Stomach (tissue), 9 donors: Measurements from ENCODE around the gene GLOD5. TPM values are rescaled to one million over a fixed set of nuclear protein-coding genes. Genes with fewer than 3 reads are reported as not detected.

Experiments
- DNase-seq, 2 donors: peaks; one replicate each; pipeline versions ENCODE4 v3.0.0 to v3.0.0-alpha.2; 2013 to 2019
- H3K27ac ChIP-seq, 5 donors: fragments of 200-600 bp in 4 of 5; sonication (generic) in 4 of 5; one replicate each; pipeline ENCODE4 v1.5.1; 2013 to 2019; ENCODE audit warnings: mild to moderate bottlenecking in 1 of 5, moderate library complexity in 1 of 5
- H3K27me3 ChIP-seq, 3 donors: fragments of 200-600 bp; sonication (generic); one replicate each; pipeline ENCODE4 v1.5.1; 2017 to 2019; ENCODE audit warnings: mixed run types in 1 of 3
- H3K36me3 ChIP-seq, 4 donors: fragments of 200-600 bp; sonication (generic); 1 replicate in 3 of 4; 2 replicates in 1 of 4; pipeline ENCODE4 v1.5.1; 2016 to 2019
- H3K4me1 ChIP-seq, 4 donors: fragments of 200-600 bp; sonication (generic); one replicate each; pipeline ENCODE4 v1.5.1; 2016 to 2019
- H3K4me3 ChIP-seq, 4 donors: fragments of 200-600 bp; sonication (generic) in 3 of 4; one replicate each; pipeline ENCODE4 v1.5.1; 2016 to 2019; ENCODE audit warnings: mild to moderate bottlenecking in 1 of 4
- H3K9me3 ChIP-seq, 4 donors: fragments of 200-600 bp; sonication (generic); one replicate each; pipeline ENCODE4 v1.5.1; 2016 to 2019
- CTCF ChIP-seq, 7 experiments: fragments of 450-650 bp in 4 of 7; fragments of 200-600 bp in 3 of 7; sonication (generic) in 3 of 7; IDR thresholded peaks; one replicate each; pipeline ENCODE4 v1.5.1; 2016 to 2019; ENCODE audit warnings: antibody characterized with exemption in 7 of 7, control low read depth in 2 of 7, mild to moderate bottlenecking in 1 of 7
- EP300 ChIP-seq: sonication (generic); formaldehyde crosslinking; IDR thresholded peaks from one replicate; pipeline ENCODE4 v1.6.1; 2017; ENCODE audit warnings: antibody characterized with exemption
- POLR2A ChIP-seq, 4 donors: fragments of 450-650 bp; IDR thresholded peaks; one replicate each; pipeline ENCODE4 v1.6.1; 2016; ENCODE audit warnings: antibody characterized with exemption in 4 of 4, control low read depth in 2 of 4, mild to moderate bottlenecking in 1 of 4, moderate library complexity in 1 of 4
- POLR2AphosphoS5 ChIP-seq, 3 donors: sonication (generic); formaldehyde crosslinking; IDR thresholded peaks; one replicate each; pipeline ENCODE4 v1.6.1; 2016; ENCODE audit warnings: antibody characterized with exemption in 3 of 3
- WGBS, 5 donors: extraction: QIAGEN DNeasy Blood & Tissue Kit in 3 of 5; methylation state at CpG; one replicate each; pipeline versions ENCODE4 v1.1.5 to v1.1.7; 2013 to 2018; 5-methylcytosine and 5-hydroxymethylcytosine counted together
- intact Hi-C: fragments of 100-400 bp; cut with DNase I; formaldehyde crosslinking; loops from one replicate; pipeline ENCODE4 v1.15.1; 2023; ENCODE audit warnings: low total_unique reads
- polyA plus RNA-seq, 3 donors: library from polyadenylated mRNA; stranded (reverse); fragments of 200-250 nt; gene quantifications; one replicate each; pipeline ENCODE4 v1.2.3, GENCODE V29; 2013
- total RNA-seq, 5 donors: library from RNA; depleted of rRNA; stranded (reverse); fragments of >200 nt; gene quantifications; one replicate each; pipeline versions ENCODE4 v1.1.0 to v1.2.3, GENCODE V29; 2014 to 2016
- donor health status: healthy with polysubstance abuse.
- donor health status: Bipolar disorder and iron deficiency.
- donor health status: healthy.

The GLOD5 gene
- total and polyA plus RNA-seq, 8 donors = 1.7 to 2.1 (median 1.7) TPM; not detected in 5

GRCh38 chrX:48782795-48783194 is 21.2 kb downstream of the GLOD5 start:
- Histone ChIP-seq H3K4me3 (no peak overlapping the region), H3K36me3 (no peaks in the 10 kb centered on the region), H3K4me1 (no peaks in the 10 kb centered on the region), H3K27ac (no peak overlapping the region), H3K27me3 (peaks cover 0 to 21% (median 15%) of the 10 kb centered on the region in 3 donors), H3K9me3 (peaks cover 0 to 3% (median 0%) of the 10 kb centered on the region in 4 donors)
- 57 to 76% (median 70%) methylated on average over 6 to 13 of the region's 13 CpGs for WGBS, 5 donors
- TF ChIP-seq CTCF (IDR thresholded peaks at IDR 0.05) (no peak), POLR2AphosphoS5 (IDR thresholded peaks at IDR 0.05) (no peak), POLR2A (IDR thresholded peaks at IDR 0.05) (no peak), EP300 (no peak)
- intact Hi-C loops = no loop called here
- DNase-seq = no peak

- WGBS, 5 donors = 43 to 57% (median 52%) methylated on average over 2 to 3 of the region's 3 CpGs
- no peaks in the 10 kb centered on the region for H3K4me1 ChIP-seq
- TF ChIP-seq EP300 (no peak), POLR2AphosphoS5 (IDR thresholded peaks at IDR 0.05) (no peak), POLR2A (IDR thresholded peaks at IDR 0.05) (no peak), CTCF (IDR thresholded peaks at IDR 0.05) (no peak)
- H3K36me3 ChIP-seq = no peaks in the 10 kb centered on the region
- H3K4me3 ChIP-seq = no peak overlapping the region
- intact Hi-C loops = no loop called here
- no peak for DNase-seq
- peaks cover 0 to 18% (median 17%) of the 10 kb centered on the region in 3 donors for H3K27me3 ChIP-seq
- no peak overlapping the region for H3K27ac ChIP-seq
- peaks cover 0 to 3% (median 0%) of the 10 kb centered on the region in 4 donors for H3K9me3 ChIP-seq
Observed at GRCh38 chrX:48784726-48785125, 23.2 kb downstream of the GLOD5 start.

- 70 to 86% (median 78%) methylated on average over 1 of the region's 1 CpG; no CpG with 5 or more reads in 1 of the 5 donors for WGBS, 5 donors
- TF ChIP-seq POLR2AphosphoS5 (IDR thresholded peaks at IDR 0.05) = no peak
- TF ChIP-seq EP300 = no peak
- no peak for TF ChIP-seq CTCF (IDR thresholded peaks at IDR 0.05)
- TF ChIP-seq POLR2A (IDR thresholded peaks at IDR 0.05) = no peak
- Histone ChIP-seq H3K36me3 (no peaks in the 10 kb centered on the region), H3K4me1 (no peaks in the 10 kb centered on the region), H3K27ac (no peak overlapping the region), H3K9me3 (peaks cover 0 to 3% (median 0%) of the 10 kb centered on the region in 4 donors), H3K4me3 (no peak overlapping the region), H3K27me3 (peaks cover 0 to 17% (median 15%) of the 10 kb centered on the region in 3 donors)
- intact Hi-C loops = no loop called here
- no peak for DNase-seq
Observed at GRCh38 chrX:48785186-48785539, 23.6 kb downstream of the GLOD5 start.

GRCh38 chrX:48785540-48786214 is 24.1 kb downstream of the GLOD5 start:
- no peaks in the 10 kb centered on the region for H3K4me1 ChIP-seq
- no peak overlapping the region for H3K27ac ChIP-seq
- TF ChIP-seq POLR2AphosphoS5 (IDR thresholded peaks at IDR 0.05) = no peak
- TF ChIP-seq EP300 = no peak
- TF ChIP-seq POLR2A (IDR thresholded peaks at IDR 0.05) = no peak
- no peak for TF ChIP-seq CTCF (IDR thresholded peaks at IDR 0.05)
- H3K36me3 ChIP-seq = no peaks in the 10 kb centered on the region
- peaks cover 0 to 17% (median 15%) of the 10 kb centered on the region in 3 donors for H3K27me3 ChIP-seq
- H3K9me3 ChIP-seq = peaks cover 0 to 3% (median 0%) of the 10 kb centered on the region in 4 donors
- 55 to 65% (median 65%) methylated on average over 16 of the region's 16 CpGs for WGBS, 5 donors
- intact Hi-C loops = no loop called here
- no peak for DNase-seq
- no peak overlapping the region for H3K4me3 ChIP-seq
